Sigmoid colon (tissue), 4 donors: ENCODE measurements around the gene SEC23B.

Experiments used
- EP300 ChIP-seq, 4 donors: sonication (generic); formaldehyde crosslinking; IDR thresholded peaks; one replicate each; pipeline ENCODE4 v1.6.1; 2017; ENCODE audit warnings: antibody characterized with exemption in 4 of 4
- POLR2A ChIP-seq, 2 donors: fragments of 450-650 bp; IDR thresholded peaks; one replicate each; pipeline ENCODE4 v1.6.1; 2016; ENCODE audit warnings: antibody characterized with exemption in 2 of 2, mild to moderate bottlenecking in 2 of 2, moderate library complexity in 2 of 2
- TF ChIP-seq, protein P1 (sequence below), 4 experiments: fragments of 450-650 bp in 3 of 4; fragments of 200-600 bp in 1 of 4; IDR thresholded peaks; one replicate each; pipeline ENCODE4 v1.5.1; 2016 to 2019; ENCODE audit warnings: antibody characterized with exemption in 4 of 4, mild to moderate bottlenecking in 3 of 4, moderate library complexity in 2 of 4

DNA sequence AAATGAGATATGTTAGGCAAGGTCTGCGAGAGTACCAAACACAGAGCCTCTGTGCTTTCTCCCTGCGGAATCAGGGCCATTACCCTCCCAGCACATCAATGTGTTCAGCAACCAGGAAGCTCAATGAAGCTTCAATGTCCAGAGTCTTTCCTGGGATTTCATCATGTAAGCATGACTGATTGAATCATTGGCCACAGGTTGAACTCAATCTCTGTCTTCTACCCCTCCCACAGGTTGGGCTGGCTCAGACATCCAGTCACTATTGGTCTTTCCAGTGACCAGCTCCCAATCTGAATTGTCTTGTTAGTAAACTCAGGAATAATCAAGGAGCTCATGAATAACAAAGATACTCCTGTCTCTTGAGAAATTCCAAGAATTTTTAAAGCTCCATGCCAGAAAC is 77.4 kb downstream of the SEC23B start:
- TF ChIP-seq EP300 (IDR thresholded peaks at IDR 0.05) (no peak), POLR2A (IDR thresholded peaks at IDR 0.05) (no peak)
- TF ChIP-seq, protein P1, sequence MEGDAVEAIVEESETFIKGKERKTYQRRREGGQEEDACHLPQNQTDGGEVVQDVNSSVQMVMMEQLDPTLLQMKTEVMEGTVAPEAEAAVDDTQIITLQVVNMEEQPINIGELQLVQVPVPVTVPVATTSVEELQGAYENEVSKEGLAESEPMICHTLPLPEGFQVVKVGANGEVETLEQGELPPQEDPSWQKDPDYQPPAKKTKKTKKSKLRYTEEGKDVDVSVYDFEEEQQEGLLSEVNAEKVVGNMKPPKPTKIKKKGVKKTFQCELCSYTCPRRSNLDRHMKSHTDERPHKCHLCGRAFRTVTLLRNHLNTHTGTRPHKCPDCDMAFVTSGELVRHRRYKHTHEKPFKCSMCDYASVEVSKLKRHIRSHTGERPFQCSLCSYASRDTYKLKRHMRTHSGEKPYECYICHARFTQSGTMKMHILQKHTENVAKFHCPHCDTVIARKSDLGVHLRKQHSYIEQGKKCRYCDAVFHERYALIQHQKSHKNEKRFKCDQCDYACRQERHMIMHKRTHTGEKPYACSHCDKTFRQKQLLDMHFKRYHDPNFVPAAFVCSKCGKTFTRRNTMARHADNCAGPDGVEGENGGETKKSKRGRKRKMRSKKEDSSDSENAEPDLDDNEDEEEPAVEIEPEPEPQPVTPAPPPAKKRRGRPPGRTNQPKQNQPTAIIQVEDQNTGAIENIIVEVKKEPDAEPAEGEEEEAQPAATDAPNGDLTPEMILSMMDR (IDR thresholded peaks at IDR 0.05) = no peak
